BLaER1 treated with 17β-estradiol and CSF1 and Interleukin-3, amounts not matched to agents 10 nM and 100 nM (cell line): ENCODE measurements around the gene MRGPRG.

Source experiments
- H3K27ac ChIP-seq, 11 experiments: shearing (Covaris generic); formaldehyde crosslinking; 2 replicates each; pipeline ENCODE4 v1.8.1; 2022
- H3K27me3 ChIP-seq, 11 experiments: shearing (Covaris generic); formaldehyde crosslinking; 2 replicates each; pipeline ENCODE4 v1.8.1; 2022
- H3K36me3 ChIP-seq, 11 experiments: shearing (Covaris generic); formaldehyde crosslinking; 2 replicates each; pipeline ENCODE4 v1.8.1; 2022
- H3K4me1 ChIP-seq, 10 experiments: shearing (Covaris generic); formaldehyde crosslinking; 2 replicates each; pipeline ENCODE4 v1.8.1; 2022
- H3K4me2 ChIP-seq, 11 experiments: shearing (Covaris generic); formaldehyde crosslinking; 2 replicates each; pipeline ENCODE4 v1.8.1; 2022
- H3K4me3 ChIP-seq, 10 experiments: shearing (Covaris generic); formaldehyde crosslinking; 2 replicates each; pipeline ENCODE4 v1.8.1; 2022
- H3K9ac ChIP-seq, 11 experiments: shearing (Covaris generic); formaldehyde crosslinking; 2 replicates each; pipeline ENCODE4 v1.8.1; 2022
- H3K9me3 ChIP-seq, 11 experiments: shearing (Covaris generic); formaldehyde crosslinking; replicated peaks in 1 of 11; 2 replicates each; pipeline ENCODE4 v1.8.1; 2022
- H4K20me1 ChIP-seq, 11 experiments: shearing (Covaris generic); formaldehyde crosslinking; 2 replicates each; pipeline ENCODE4 v1.8.1; 2022
- Cebpa-rat ChIP-seq, 11 experiments: shearing (Covaris generic); IDR thresholded peaks; 2 replicates each; pipeline ENCODE4 v1.8.1; 2022

The MRGPRG gene

DNA sequence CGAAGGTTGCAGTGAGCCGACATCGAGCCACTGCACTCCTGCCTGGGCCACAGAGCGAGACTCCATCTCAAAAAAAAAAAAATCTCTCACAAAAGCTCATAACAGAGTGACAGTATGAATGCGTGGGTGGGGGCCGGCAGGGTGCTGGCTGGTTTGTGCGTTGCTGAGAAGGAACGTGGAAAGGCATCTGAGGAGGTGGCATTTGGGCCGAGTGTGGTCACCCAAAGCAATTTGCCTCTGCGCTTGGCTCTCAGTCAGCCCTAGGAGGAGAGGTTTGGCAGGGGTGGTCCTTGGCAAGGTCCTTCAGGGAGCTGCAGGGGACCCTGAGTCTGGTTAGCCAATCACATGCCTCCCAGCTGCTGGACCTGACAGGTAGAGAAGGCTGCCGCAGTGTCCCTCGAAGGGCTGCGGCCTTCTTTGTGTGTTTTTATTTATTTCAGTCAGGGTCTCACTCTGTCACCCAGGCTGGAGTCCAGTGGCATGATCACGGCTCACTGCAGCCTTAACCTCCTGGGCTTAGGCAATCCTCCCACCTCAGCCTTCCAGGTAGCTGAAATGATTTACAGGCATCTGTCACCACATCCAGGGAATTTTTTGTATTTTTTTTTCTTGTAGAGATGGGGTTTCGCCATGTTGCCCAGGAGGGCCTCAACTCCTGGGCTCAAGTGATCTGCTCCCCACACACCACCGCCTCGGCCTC, 30.0 kb downstream of the MRGPRG start:
- Histone ChIP-seq H3K4me3 (no peak overlapping the region), H3K36me3 (no peaks in the 10 kb centered on the region), H3K4me2 (no peak overlapping the region), H3K4me1 (peaks cover 0 to 5% (median 0%) of the 10 kb centered on the region in 10 experiments; a peak in 4 of 20 replicates), H4K20me1 (no peaks in the 10 kb centered on the region), H3K27ac (no peak overlapping the region), H3K27me3 (no peaks in the 10 kb centered on the region), H3K9ac (no peak overlapping the region), H3K9me3 (peaks cover 0 to 11% (median 4%) of the 10 kb centered on the region in 11 experiments; a peak in 7 of 22 replicates)
- TF ChIP-seq Cebpa-rat (IDR thresholded peaks at IDR 0.05): no peak

DNA sequence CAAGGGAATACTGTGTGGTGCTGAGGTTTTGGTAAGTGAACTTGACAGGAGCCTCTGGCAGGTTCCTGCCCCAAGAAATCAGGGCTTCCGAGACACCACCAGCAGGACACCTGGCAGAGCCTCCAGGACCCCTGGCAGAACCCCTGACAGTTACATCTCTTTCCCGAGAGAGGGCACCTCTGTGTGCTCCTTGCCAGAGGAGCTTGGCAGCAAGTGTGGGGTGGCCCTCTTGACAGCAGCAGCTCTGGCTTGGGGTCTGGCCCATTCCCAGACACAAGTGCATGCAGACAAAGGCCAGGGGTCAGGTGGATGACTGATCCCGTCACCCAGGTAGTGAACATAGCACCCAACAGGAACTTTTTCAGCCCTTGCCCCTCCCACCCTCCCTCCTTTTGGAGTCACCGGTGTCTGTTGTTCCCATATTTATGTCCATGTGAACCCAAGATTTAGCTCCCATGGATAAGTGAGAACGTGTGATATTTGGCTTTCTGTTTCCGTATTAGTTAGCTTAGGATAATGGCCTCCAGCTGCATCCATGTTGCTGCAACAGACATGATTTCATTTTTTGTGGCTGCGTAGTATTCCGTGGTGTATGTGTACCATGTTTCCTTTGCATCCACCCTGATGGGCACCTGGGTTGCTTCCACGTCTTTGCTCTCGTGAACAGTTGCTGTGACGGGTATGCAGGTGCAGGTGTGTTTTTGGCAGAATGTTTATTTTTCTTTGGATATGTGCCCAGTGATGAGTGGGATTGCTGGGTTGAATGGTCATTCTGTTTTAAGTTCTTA, 32.3 kb downstream of the MRGPRG start:
- H4K20me1 ChIP-seq: no peaks in the 10 kb centered on the region
- no peak overlapping the region for H3K9ac ChIP-seq
- H3K4me2 ChIP-seq: no peak overlapping the region
- no peaks in the 10 kb centered on the region for H3K27me3 ChIP-seq
- no peaks in the 10 kb centered on the region for H3K36me3 ChIP-seq
- TF ChIP-seq Cebpa-rat (IDR thresholded peaks at IDR 0.05): no peak
- H3K27ac ChIP-seq: no peak overlapping the region
- no peak overlapping the region for H3K4me3 ChIP-seq
- peaks cover 0 to 19% (median 5%) of the 10 kb centered on the region in 11 experiments; a peak in 8 of 22 replicates for H3K9me3 ChIP-seq
- H3K4me1 ChIP-seq: peaks cover 0 to 6% (median 0%) of the 10 kb centered on the region in 10 experiments; a peak in 3 of 20 replicates

DNA sequence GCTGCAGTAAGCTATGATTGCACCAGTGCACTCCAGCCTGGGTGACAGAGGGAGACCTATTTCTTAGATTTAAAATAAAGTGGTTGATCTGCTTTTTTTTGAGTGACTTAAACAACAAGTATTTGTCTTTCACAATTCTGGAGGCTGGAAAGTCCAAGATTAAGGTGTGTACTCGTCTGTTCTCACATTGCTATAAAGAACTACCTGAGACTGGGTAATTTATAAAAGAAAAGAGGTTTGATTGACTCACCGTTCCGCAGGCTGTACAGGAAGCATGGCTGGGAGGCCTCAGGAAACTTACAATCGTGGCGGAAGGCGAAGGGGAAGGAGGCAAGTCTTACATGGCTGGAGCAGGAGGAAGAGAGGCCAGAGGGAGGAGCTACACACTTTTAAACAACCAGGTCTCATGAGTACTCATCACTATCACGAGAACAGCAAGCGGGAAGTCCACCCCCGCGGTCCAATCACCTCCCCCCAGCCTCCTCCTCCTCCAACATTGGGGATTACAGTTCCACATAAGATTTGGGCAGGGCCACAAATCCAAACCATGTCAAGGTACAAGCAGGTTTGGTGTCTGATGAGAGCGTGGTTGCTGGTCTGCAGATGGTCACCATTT, 33.8 kb downstream of the MRGPRG start:
- no peaks in the 10 kb centered on the region for H3K36me3 ChIP-seq
- H3K27ac ChIP-seq: no peak overlapping the region
- H3K9me3 ChIP-seq: peaks cover 0 to 31% (median 6%) of the 10 kb centered on the region in 11 experiments; a peak in 9 of 22 replicates
- H3K4me1 ChIP-seq: peaks cover 0 to 6% (median 0%) of the 10 kb centered on the region in 10 experiments; a peak in 3 of 20 replicates
- H3K27me3 ChIP-seq: no peaks in the 10 kb centered on the region
- H4K20me1 ChIP-seq: no peaks in the 10 kb centered on the region
- H3K4me2 ChIP-seq: no peak overlapping the region
- H3K9ac ChIP-seq: no peak overlapping the region
- H3K4me3 ChIP-seq: no peak overlapping the region
- TF ChIP-seq Cebpa-rat (IDR thresholded peaks at IDR 0.05): no peak

DNA sequence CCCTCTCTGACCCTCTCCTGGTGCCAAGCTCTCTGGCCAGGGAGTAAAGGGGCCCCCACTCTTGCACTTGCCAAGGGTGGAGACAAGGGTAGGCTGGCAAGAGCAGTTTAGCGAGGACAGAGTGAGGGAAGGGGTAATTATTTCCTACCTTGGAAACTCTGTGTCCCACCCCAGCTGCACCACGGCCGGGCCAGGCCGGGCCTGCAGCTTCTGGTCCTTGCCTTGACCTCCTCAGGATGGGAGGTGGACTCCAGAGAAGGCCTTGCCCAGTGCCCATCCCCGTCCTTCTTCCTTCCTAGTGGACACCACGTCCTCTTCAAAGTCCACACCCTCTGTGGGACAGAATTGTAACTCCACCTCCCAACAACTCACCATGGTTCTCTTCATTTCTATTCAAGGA, 35.1 kb downstream of the MRGPRG start:
- Histone ChIP-seq H3K9me3 (peaks cover 0 to 36% (median 6%) of the 10 kb centered on the region in 11 experiments; a peak in 9 of 22 replicates), H3K4me2 (no peak overlapping the region), H4K20me1 (no peaks in the 10 kb centered on the region), H3K4me3 (no peak overlapping the region), H3K27ac (no peak overlapping the region), H3K9ac (no peak overlapping the region), H3K27me3 (no peaks in the 10 kb centered on the region), H3K36me3 (no peaks in the 10 kb centered on the region), H3K4me1 (peaks cover 0 to 6% (median 3%) of the 10 kb centered on the region in 10 experiments; a peak in 12 of 20 replicates)
- TF ChIP-seq Cebpa-rat (IDR thresholded peaks at IDR 0.05): no peak

DNA sequence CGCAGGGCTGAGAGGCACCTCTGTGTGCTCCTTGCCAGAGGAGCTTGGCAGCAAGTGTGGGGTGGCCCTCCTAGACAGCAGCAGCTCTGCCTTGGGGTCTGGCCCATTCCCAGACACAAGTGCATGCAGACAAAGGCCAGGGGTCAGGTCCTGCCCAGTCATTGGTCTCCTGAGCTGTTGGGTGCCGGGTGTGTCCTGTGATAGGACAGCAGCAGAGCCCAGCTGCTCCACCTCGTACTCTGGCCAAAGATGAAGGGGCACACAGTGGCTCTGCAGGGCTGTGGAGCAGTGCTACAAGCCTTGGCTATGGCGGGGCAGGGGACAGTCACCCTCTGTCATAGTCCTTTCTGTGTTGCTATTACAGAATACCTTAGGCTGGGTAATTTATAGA, 36.2 kb downstream of the MRGPRG start:
- peaks cover 0 to 36% (median 6%) of the 10 kb centered on the region in 11 experiments; a peak in 11 of 22 replicates for H3K9me3 ChIP-seq

DNA sequence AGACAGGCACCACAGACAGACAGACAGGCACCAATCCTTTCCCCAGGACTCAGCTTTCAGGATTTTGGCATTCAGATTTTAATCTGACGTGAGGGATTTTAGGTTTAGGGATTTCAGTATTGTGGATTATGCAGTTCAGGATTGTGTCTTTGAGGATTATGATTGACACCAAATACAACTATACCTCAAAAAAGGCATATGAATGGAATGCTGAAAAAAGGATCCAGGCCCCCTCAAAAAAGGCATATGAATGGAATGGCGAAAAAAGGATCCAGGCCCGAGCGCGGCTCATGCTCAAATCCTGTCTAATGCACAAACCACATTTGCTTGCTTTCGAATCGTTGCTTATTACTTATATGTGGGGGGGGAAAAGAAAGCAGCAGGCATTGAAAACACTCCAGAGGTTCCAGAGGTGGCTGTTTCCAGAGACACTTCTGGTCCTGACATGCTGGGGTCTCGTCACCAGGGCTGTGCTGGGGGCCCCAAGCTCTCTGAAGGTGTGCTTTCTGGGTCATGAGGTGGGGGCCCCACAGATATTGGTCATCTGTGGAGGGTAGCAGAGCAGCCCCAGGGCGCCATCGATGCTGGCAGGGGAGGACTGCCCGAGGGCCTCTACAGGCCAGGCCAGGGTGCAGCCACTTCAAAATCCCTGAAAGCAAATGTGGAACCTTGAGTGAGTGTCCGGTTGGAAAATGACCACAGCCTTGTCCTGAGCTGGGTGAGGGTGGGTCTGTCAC, 36.7 kb downstream of the MRGPRG start:
- peaks cover 0 to 12% (median 5%) of the 10 kb centered on the region in 10 experiments; a peak in 12 of 20 replicates for H3K4me1 ChIP-seq
- H3K9ac ChIP-seq: no peak overlapping the region
- no peak for TF ChIP-seq Cebpa-rat (IDR thresholded peaks at IDR 0.05)

More for the DNA sequence above, 36.2 kb downstream of the MRGPRG start:
- H3K4me3 ChIP-seq: no peak overlapping the region
- TF ChIP-seq Cebpa-rat (IDR thresholded peaks at IDR 0.05): no peak
- H3K27me3 ChIP-seq: no peaks in the 10 kb centered on the region
- H3K27ac ChIP-seq: no peak overlapping the region
- H3K36me3 ChIP-seq: no peaks in the 10 kb centered on the region
- peaks cover 0 to 12% (median 5%) of the 10 kb centered on the region in 10 experiments; a peak in 12 of 20 replicates for H3K4me1 ChIP-seq
- H3K9ac ChIP-seq: no peak overlapping the region
- no peaks in the 10 kb centered on the region for H4K20me1 ChIP-seq
- H3K4me2 ChIP-seq: no peak overlapping the region

DNA sequence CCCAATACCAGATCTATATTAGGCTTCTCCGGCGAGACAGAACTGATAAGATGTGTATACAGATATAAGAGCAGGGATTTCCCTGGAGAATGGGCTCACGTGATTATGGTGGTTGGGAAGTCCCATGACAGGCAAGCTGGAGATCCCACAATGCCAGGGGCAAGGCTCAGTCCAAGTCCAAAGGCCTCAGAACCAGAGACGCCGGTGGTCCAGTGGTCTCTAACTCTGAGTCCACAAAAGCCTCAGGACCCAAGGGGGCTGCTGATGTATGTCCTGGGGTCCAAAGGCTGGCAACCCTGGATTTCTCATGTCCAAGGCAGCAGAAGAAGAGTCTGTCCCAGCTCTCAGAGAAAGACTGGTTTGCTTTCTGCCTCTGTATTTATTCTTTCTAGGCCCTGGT, 37.7 kb downstream of the MRGPRG start:
- Histone ChIP-seq H3K27ac (no peak overlapping the region), H4K20me1 (no peaks in the 10 kb centered on the region), H3K4me2 (no peak overlapping the region), H3K4me3 (no peak overlapping the region), H3K4me1 (peaks cover 0 to 12% (median 5%) of the 10 kb centered on the region in 10 experiments; a peak in 12 of 20 replicates), H3K9ac (no peak overlapping the region), H3K27me3 (no peaks in the 10 kb centered on the region), H3K9me3 (peaks cover 15 to 52% (median 21%) of the 10 kb centered on the region in 11 experiments), H3K36me3 (peaks cover 0 to 3% (median 0%) of the 10 kb centered on the region in 11 experiments; a peak in 1 of 22 replicates)
- TF ChIP-seq Cebpa-rat (IDR thresholded peaks at IDR 0.05): no peak

More for the DNA sequence above, 36.7 kb downstream of the MRGPRG start:
- Histone ChIP-seq H3K9me3 (peaks cover 5 to 42% (median 10%) of the 10 kb centered on the region in 11 experiments), H3K27me3 (no peaks in the 10 kb centered on the region), H3K4me2 (no peak overlapping the region), H3K4me3 (no peak overlapping the region), H3K36me3 (no peaks in the 10 kb centered on the region), H4K20me1 (no peaks in the 10 kb centered on the region), H3K27ac (no peak overlapping the region)

DNA sequence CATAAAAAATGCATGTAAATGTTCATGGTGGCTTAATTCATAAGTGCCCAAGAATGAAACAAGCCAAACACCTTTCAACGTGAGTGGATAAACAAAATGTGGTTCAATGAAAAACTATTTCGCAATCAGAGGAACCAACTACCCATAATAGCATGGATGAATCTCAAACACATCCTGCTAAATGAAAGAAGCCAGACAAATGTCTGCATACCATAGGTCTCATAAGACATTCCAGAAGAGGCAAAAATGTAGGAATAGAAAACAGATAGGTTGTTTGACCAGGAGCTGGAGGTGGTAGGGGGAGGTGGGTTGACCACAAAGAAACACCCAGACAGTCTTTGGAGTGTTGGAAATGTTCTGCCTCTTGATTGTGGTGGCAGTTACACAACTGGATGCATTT, 40.3 kb downstream of the MRGPRG start:
- Histone ChIP-seq H3K9me3 (peaks cover 23 to 51% (median 27%) of the 10 kb centered on the region in 11 experiments), H3K36me3 (peaks cover 0 to 3% (median 0%) of the 10 kb centered on the region in 11 experiments; a peak in 1 of 22 replicates), H3K4me2 (peak overlapping the region in 7 of 11 experiments; percentile 27 to 70 (median 36); a peak in 12 of 22 replicates), H3K27me3 (no peaks in the 10 kb centered on the region), H3K4me3 (no peak overlapping the region), H3K4me1 (peaks cover 0 to 12% (median 5%) of the 10 kb centered on the region in 10 experiments; a peak in 10 of 20 replicates), H3K27ac (no peak overlapping the region), H4K20me1 (no peaks in the 10 kb centered on the region), H3K9ac (no peak overlapping the region)
- peak in 10 of 11 experiments; percentile 27 to 93 (median 79); a peak in 18 of 22 replicates for TF ChIP-seq Cebpa-rat (IDR thresholded peaks at IDR 0.05)
